Liver (tissue), 9 donors: ENCODE results near the gene AKNA. TPM values are rescaled to one million over a fixed set of nuclear protein-coding genes. Genes with fewer than 3 reads are reported as not detected.

ENCODE experiments used
- DNase-seq: peaks from one replicate; pipeline ENCODE4 v3.0.0-alpha.2; 2017; ENCODE audit warnings: low spot score
- H3K27ac ChIP-seq, 2 donors: one replicate each; pipeline ENCODE4 v1.7.0; 2013; ENCODE audit warnings: inconsistent platforms in 2 of 2, low read length in 2 of 2, control low read depth in 1 of 2, low read depth in 1 of 2, mild to moderate bottlenecking in 1 of 2
- H3K27me3 ChIP-seq, 4 donors: one replicate each; pipeline versions ENCODE4 v1.6.1 to v1.7.0; 2013; ENCODE audit warnings: low read length in 3 of 4, inconsistent platforms in 1 of 4, mild to moderate bottlenecking in 1 of 4, moderate library complexity in 1 of 4; ENCODE audit not compliant: control insufficient read depth in 4 of 4, insufficient read depth in 4 of 4
- H3K36me3 ChIP-seq, 4 donors: one replicate each; pipeline versions ENCODE4 v1.6.1 to v1.7.0; 2013; ENCODE audit warnings: low read length in 3 of 4, mild to moderate bottlenecking in 3 of 4, low read depth in 1 of 4, moderate library complexity in 1 of 4; ENCODE audit not compliant: control insufficient read depth in 4 of 4, insufficient read depth in 3 of 4
- H3K4me1 ChIP-seq, 4 donors: one replicate each; pipeline versions ENCODE4 v1.6.1 to v1.7.0; 2013; ENCODE audit warnings: low read length in 3 of 4, mild to moderate bottlenecking in 3 of 4, moderate library complexity in 1 of 4; ENCODE audit not compliant: control insufficient read depth in 4 of 4, insufficient read depth in 4 of 4
- H3K4me3 ChIP-seq, 3 donors: one replicate each; pipeline versions ENCODE4 v1.6.1 to v1.7.0; 2013; ENCODE audit warnings: low read length in 3 of 3, control low read depth in 1 of 3, low read depth in 1 of 3, mild to moderate bottlenecking in 1 of 3
- H3K9ac ChIP-seq, 2 donors: one replicate each; pipeline ENCODE4 v1.7.0; 2013; ENCODE audit warnings: low read length in 2 of 2, mild to moderate bottlenecking in 2 of 2, moderate library complexity in 2 of 2, control low read depth in 1 of 2, low read depth in 1 of 2
- H3K9me3 ChIP-seq, 4 donors: one replicate each; pipeline versions ENCODE4 v1.6.1 to v1.7.0; 2013; ENCODE audit warnings: low read length in 3 of 4; ENCODE audit not compliant: control insufficient read depth in 4 of 4
- EGR1 ChIP-seq, 2 donors: IDR thresholded peaks; 2 replicates each; pipeline ENCODE4 v1.6.1; 2016 to 2018; ENCODE audit warnings: antibody characterized with exemption in 2 of 2, low read depth in 2 of 2
- FOXA1 ChIP-seq: IDR thresholded peaks from 2 replicates; pipeline ENCODE4 v1.6.1; 2016; ENCODE audit warnings: antibody characterized with exemption
- FOXA2 ChIP-seq: IDR thresholded peaks from 2 replicates; pipeline ENCODE4 v1.6.1; 2016; ENCODE audit warnings: antibody characterized with exemption
- GABPA ChIP-seq, 2 donors: IDR thresholded peaks in 1 of 2; conservative IDR thresholded peaks in 1 of 2; 2 replicates each; pipeline ENCODE4 v1.6.1; 2016; ENCODE audit warnings: antibody characterized with exemption in 2 of 2, mild to moderate bottlenecking in 1 of 2, moderate library complexity in 1 of 2
- HNF4A ChIP-seq, 2 donors: conservative IDR thresholded peaks; 2 replicates each; pipeline ENCODE4 v1.6.1; 2016; ENCODE audit warnings: antibody characterized with exemption in 2 of 2, mild to moderate bottlenecking in 2 of 2
- HNF4G ChIP-seq: IDR thresholded peaks from 2 replicates; pipeline ENCODE4 v1.6.1; 2016; ENCODE audit warnings: antibody characterized with exemption
- JUND ChIP-seq, 2 donors: IDR thresholded peaks; 2 replicates each; pipeline ENCODE4 v1.6.1; 2016; ENCODE audit warnings: antibody characterized with exemption in 2 of 2
- NR2F2 ChIP-seq: IDR thresholded peaks from 2 replicates; pipeline ENCODE4 v1.6.1; 2016; ENCODE audit warnings: antibody characterized with exemption
- RAD21 ChIP-seq, 2 donors: IDR thresholded peaks; 2 replicates each; pipeline ENCODE4 v1.6.1; 2016; ENCODE audit warnings: antibody characterized with exemption in 2 of 2, mild to moderate bottlenecking in 2 of 2
- RXRA ChIP-seq, 2 donors: IDR thresholded peaks; 2 replicates each; pipeline ENCODE4 v1.6.1; 2017 to 2018; ENCODE audit warnings: antibody characterized with exemption in 2 of 2, mild to moderate bottlenecking in 1 of 2
- SP1 ChIP-seq: IDR thresholded peaks from 2 replicates; pipeline ENCODE4 v1.6.1; 2018; ENCODE audit warnings: antibody characterized with exemption, mild to moderate bottlenecking
- TAF1 ChIP-seq: conservative IDR thresholded peaks from 2 replicates; pipeline ENCODE4 v1.6.1; 2016; ENCODE audit warnings: antibody characterized with exemption, mild to moderate bottlenecking
- YY1 ChIP-seq: IDR thresholded peaks from 2 replicates; pipeline ENCODE4 v1.6.1; 2016; ENCODE audit warnings: antibody characterized with exemption, mild to moderate bottlenecking
- WGBS: extraction: QIAGEN DNeasy Blood & Tissue Kit; methylation state at CpG from one replicate; pipeline ENCODE4 v1.1.7; 2013; 5-methylcytosine and 5-hydroxymethylcytosine counted together
- polyA plus RNA-seq, 2 donors: library from polyadenylated mRNA; stranded (reverse) in 1 of 2; unstranded in 1 of 2; fragments of 200-250 nt in 1 of 2; fragments of >200 nt in 1 of 2; fragmentation: Nextera tagmentation in 1 of 2; extraction: Ambion mirVana in 1 of 2; gene quantifications; one replicate each; pipeline versions ENCODE4 v1.2.1 to v1.2.3, GENCODE V29; 2013 to 2015
- total RNA-seq, 2 donors: library from RNA; depleted of rRNA; stranded (reverse); fragments of >200 nt; gene quantifications; one replicate each; pipeline ENCODE4 v1.2.3, GENCODE V29; 2014
- TF ChIP-seq, protein P1 (sequence below): fragments of 150-350 bp; IDR thresholded peaks from 2 replicates; pipeline ENCODE4 v1.5.1; 2017; ENCODE audit warnings: improper control_type of control experiment, low read depth, low read length; ENCODE audit not compliant: missing input control
- TF ChIP-seq, protein P2 (sequence below): IDR thresholded peaks from 2 replicates; pipeline ENCODE4 v1.6.1; 2016; ENCODE audit warnings: antibody characterized with exemption
- TF ChIP-seq, protein P3 (sequence below): IDR thresholded peaks from 2 replicates; pipeline ENCODE4 v1.6.1; 2016; ENCODE audit warnings: antibody characterized with exemption
- TF ChIP-seq, protein P4 (sequence below): IDR thresholded peaks from 2 replicates; pipeline ENCODE4 v1.6.1; 2016; ENCODE audit warnings: antibody characterized with exemption, mild to moderate bottlenecking
- donor health status: healthy.
- donor health status: healthy.
- donor health status: healthy.
- donor health status: healthy.
- donor health status: healthy.

Gene AKNA
- total and polyA plus RNA-seq, 4 donors = 4.2 to 31.7 (median 6.9) TPM

DNA sequence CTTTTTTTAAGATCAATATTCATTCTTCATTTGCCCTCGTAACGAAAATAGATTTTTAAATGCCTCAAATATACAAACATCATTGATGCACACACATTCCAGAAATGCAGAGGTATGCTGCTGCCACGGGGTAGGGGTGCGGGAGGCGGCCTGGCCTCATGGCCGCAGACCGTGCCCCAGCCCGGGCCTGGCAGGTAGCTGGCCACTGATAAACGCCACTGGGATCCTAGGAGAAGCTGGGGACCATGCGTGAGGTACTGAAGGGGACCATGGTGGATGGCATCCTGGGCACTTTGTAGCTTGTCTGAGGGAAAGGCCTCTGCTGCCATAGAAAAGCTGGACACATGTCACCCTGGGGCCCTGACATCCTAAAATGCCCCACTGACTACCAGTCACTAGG, 51.6 kb downstream of the AKNA start:
- DNase-seq = no peak
- Histone ChIP-seq H3K4me1 (peaks cover 0 to 9% (median 2%) of the 10 kb centered on the region in 4 donors), H3K36me3 (peaks cover 5 to 45% (median 25%) of the 10 kb centered on the region in 4 donors), H3K27me3 (no peaks in the 10 kb centered on the region), H3K4me3 (no peak overlapping the region), H3K9ac (no peak overlapping the region), H3K9me3 (no peaks in the 10 kb centered on the region), H3K27ac (no peak overlapping the region)
- TF ChIP-seq, protein P1, sequence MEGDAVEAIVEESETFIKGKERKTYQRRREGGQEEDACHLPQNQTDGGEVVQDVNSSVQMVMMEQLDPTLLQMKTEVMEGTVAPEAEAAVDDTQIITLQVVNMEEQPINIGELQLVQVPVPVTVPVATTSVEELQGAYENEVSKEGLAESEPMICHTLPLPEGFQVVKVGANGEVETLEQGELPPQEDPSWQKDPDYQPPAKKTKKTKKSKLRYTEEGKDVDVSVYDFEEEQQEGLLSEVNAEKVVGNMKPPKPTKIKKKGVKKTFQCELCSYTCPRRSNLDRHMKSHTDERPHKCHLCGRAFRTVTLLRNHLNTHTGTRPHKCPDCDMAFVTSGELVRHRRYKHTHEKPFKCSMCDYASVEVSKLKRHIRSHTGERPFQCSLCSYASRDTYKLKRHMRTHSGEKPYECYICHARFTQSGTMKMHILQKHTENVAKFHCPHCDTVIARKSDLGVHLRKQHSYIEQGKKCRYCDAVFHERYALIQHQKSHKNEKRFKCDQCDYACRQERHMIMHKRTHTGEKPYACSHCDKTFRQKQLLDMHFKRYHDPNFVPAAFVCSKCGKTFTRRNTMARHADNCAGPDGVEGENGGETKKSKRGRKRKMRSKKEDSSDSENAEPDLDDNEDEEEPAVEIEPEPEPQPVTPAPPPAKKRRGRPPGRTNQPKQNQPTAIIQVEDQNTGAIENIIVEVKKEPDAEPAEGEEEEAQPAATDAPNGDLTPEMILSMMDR = no peak
- TF ChIP-seq, protein P2, sequence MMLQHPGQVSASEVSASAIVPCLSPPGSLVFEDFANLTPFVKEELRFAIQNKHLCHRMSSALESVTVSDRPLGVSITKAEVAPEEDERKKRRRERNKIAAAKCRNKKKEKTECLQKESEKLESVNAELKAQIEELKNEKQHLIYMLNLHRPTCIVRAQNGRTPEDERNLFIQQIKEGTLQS = no peak
- WGBS = 86% methylated on average over 10 of the region's 10 CpGs

DNA sequence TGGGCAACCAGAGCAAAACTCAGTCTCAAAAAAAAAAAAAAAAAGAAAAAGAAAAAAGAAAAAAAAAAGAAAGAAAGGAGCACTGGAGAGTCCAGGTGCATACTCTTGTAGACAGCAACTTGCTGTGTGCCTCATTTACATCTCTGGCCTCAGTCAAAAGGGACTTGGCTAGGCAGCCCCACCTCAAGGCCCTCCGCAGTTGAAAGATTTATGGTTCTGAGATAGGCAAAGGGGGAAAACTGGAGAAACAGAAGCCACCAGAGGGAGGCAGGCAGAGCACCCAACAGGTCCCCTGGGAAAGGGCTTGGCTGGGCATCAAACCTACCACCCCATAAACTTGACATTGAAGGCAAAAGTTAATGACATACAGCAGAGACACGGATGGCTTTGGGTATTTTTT, 52.0 kb downstream of the AKNA start:
- Histone ChIP-seq H3K9me3 (no peaks in the 10 kb centered on the region), H3K4me3 (no peak overlapping the region), H3K27me3 (no peaks in the 10 kb centered on the region), H3K36me3 (peaks cover 5 to 40% (median 22%) of the 10 kb centered on the region in 4 donors), H3K27ac (no peak overlapping the region), H3K9ac (no peak overlapping the region), H3K4me1 (peaks cover 0 to 13% (median 3%) of the 10 kb centered on the region in 4 donors)
- 72% methylated on average over 2 of the region's 2 CpGs for WGBS
- no peak for DNase-seq
- TF ChIP-seq, protein P1 = no peak
- TF ChIP-seq GABPA (IDR thresholded peaks at IDR 0.05 in 1 of 2, conservative IDR thresholded peaks at IDR 0.05 in 1 of 2) (no peak), RAD21 (IDR thresholded peaks at IDR 0.05) (no peak)

DNA sequence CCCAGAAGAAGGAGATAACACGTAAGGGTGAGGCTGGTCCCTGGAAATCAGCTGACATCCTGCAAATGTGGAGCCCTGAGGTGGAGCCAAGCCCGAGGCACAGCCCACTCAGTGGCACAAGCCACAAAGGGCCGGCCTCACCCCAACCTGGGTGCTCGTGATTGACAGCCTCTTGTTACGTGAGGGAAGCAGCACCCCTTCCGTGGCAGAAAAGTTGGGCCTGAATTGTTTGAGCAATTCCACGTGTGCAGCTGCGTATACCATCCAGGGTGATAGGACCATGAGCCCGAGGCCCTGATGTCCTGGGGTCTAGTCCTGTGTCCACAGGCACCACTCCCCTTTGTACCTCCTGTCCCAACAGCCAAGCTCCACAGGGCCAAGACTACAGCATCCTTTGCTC, 53.3 kb downstream of the AKNA start:
- peaks cover 5 to 30% (median 16%) of the 10 kb centered on the region in 4 donors for H3K36me3 ChIP-seq

More for the DNA sequence above, 53.3 kb downstream of the AKNA start:
- H3K4me1 ChIP-seq = peaks cover 0 to 13% (median 4%) of the 10 kb centered on the region in 4 donors
- H3K27ac ChIP-seq = no peak overlapping the region
- no peaks in the 10 kb centered on the region for H3K9me3 ChIP-seq
- 84% methylated on average over 9 of the region's 9 CpGs for WGBS
- no peak overlapping the region for H3K9ac ChIP-seq
- TF ChIP-seq RXRA (IDR thresholded peaks at IDR 0.05) (no peak), FOXA2 (no peak), HNF4G (no peak), HNF4A (conservative IDR thresholded peaks at IDR 0.05) (no peak), EGR1 (IDR thresholded peaks at IDR 0.05; ENCODE audit: low read depth in 2 of 2) (no peak), YY1 (no peak), NR2F2 (no peak), TAF1 (no peak), SP1 (no peak), FOXA1 (no peak), JUND (IDR thresholded peaks at IDR 0.05) (no peak)
- TF ChIP-seq, protein P1 = no peak
- TF ChIP-seq, protein P2 = no peak
- TF ChIP-seq, protein P3, sequence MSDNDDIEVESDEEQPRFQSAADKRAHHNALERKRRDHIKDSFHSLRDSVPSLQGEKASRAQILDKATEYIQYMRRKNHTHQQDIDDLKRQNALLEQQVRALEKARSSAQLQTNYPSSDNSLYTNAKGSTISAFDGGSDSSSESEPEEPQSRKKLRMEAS = no peak
- TF ChIP-seq, protein P4, sequence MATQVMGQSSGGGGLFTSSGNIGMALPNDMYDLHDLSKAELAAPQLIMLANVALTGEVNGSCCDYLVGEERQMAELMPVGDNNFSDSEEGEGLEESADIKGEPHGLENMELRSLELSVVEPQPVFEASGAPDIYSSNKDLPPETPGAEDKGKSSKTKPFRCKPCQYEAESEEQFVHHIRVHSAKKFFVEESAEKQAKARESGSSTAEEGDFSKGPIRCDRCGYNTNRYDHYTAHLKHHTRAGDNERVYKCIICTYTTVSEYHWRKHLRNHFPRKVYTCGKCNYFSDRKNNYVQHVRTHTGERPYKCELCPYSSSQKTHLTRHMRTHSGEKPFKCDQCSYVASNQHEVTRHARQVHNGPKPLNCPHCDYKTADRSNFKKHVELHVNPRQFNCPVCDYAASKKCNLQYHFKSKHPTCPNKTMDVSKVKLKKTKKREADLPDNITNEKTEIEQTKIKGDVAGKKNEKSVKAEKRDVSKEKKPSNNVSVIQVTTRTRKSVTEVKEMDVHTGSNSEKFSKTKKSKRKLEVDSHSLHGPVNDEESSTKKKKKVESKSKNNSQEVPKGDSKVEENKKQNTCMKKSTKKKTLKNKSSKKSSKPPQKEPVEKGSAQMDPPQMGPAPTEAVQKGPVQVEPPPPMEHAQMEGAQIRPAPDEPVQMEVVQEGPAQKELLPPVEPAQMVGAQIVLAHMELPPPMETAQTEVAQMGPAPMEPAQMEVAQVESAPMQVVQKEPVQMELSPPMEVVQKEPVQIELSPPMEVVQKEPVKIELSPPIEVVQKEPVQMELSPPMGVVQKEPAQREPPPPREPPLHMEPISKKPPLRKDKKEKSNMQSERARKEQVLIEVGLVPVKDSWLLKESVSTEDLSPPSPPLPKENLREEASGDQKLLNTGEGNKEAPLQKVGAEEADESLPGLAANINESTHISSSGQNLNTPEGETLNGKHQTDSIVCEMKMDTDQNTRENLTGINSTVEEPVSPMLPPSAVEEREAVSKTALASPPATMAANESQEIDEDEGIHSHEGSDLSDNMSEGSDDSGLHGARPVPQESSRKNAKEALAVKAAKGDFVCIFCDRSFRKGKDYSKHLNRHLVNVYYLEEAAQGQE = no peak
- no peak for DNase-seq
- H3K4me3 ChIP-seq = no peak overlapping the region
- H3K27me3 ChIP-seq = no peaks in the 10 kb centered on the region
